H1 (cell line): ENCODE data around the gene ARL5A. TPM values are rescaled to one million over a fixed set of nuclear protein-coding genes. Genes with fewer than 3 reads are reported as not detected.

ENCODE experiments used
- CTCF ChIA-PET: fragments of 300-600 bp; sonication (Branson Sonifier 250); formaldehyde crosslinking; loops from one replicate; lab custom pipeline; 2021; ENCODE audit not compliant: partially characterized antibody; lab: Charles Lee
- POLR2A ChIA-PET: fragments of 300-600 bp; sonication (Branson Sonifier 250); formaldehyde crosslinking; loops from one replicate; lab custom pipeline; 2021; ENCODE audit warnings: inconsistent platforms; ENCODE audit not compliant: partially characterized antibody; lab: Charles Lee
- DNase-seq, 2 experiments: peaks; one replicate each; pipeline versions ENCODE4 v3.0.0 to v3.0.0-alpha.2; 2010 to 2022; ENCODE audit warnings: low spot score in 2 of 2, low read depth in 1 of 2, mixed read lengths in 1 of 2
- FAIRE-seq: peaks from 2 replicates; lab custom pipeline; 2011; peaks lifted over from hg19 to GRCh38; lab: Jason Lieb, UNC
- H2AFZ ChIP-seq: 2 replicates; pipeline ENCODE4 v1.8.1; 2012; ENCODE audit warnings: low read length, inconsistent platforms
- H2AK5ac ChIP-seq: 2 replicates; pipeline ENCODE4 v1.6.1; 2013; ENCODE audit warnings: low read depth, low read length
- H2BK120ac ChIP-seq: replicated peaks from 2 replicates; pipeline ENCODE3; 2013; ENCODE audit warnings: low read depth, low read length, inconsistent platforms
- H2BK12ac ChIP-seq: 2 replicates; pipeline ENCODE4 v1.6.1; 2013; ENCODE audit warnings: low read depth, low read length
- H2BK15ac ChIP-seq: 2 replicates; pipeline ENCODE4 v1.6.1; 2013; ENCODE audit warnings: low read length
- H2BK20ac ChIP-seq: 2 replicates; pipeline ENCODE4 v1.6.1; 2013; ENCODE audit warnings: low read length
- H2BK5ac ChIP-seq: 2 replicates; pipeline ENCODE4 v1.6.1; 2013; ENCODE audit warnings: low read depth, low read length
- H3K14ac ChIP-seq: 2 replicates; pipeline ENCODE4 v1.6.1; 2013; ENCODE audit warnings: inconsistent platforms; ENCODE audit not compliant: insufficient read length
- H3K18ac ChIP-seq: 2 replicates; pipeline ENCODE4 v1.6.1; 2013; ENCODE audit warnings: low read length; ENCODE audit errors: extremely low read depth
- H3K23ac ChIP-seq: 2 replicates; pipeline ENCODE4 v1.6.1; 2013; ENCODE audit warnings: inconsistent platforms; ENCODE audit not compliant: insufficient read length
- H3K23me2 ChIP-seq: 2 replicates; pipeline ENCODE4 v1.6.1; 2013; ENCODE audit warnings: low read depth, low read length
- H3K27ac ChIP-seq: 2 replicates; pipeline ENCODE4 v1.6.1; 2011; ENCODE audit warnings: low read depth, low read length, inconsistent platforms
- H3K27me3 ChIP-seq, 4 experiments: replicated peaks in 1 of 4; 1 replicate in 1 of 4; 2 replicates in 3 of 4; pipeline versions ENCODE4 v1.6.1 to v1.8.1; 2011 to 2013; ENCODE audit warnings: low read length in 3 of 4, mild to moderate bottlenecking in 3 of 4, inconsistent platforms in 2 of 4, mixed read lengths in 2 of 4, moderate library complexity in 1 of 4; ENCODE audit not compliant: control insufficient read depth in 3 of 4, insufficient read depth in 3 of 4; ENCODE audit errors: extremely low read depth in 1 of 4
- H3K36me3 ChIP-seq, 4 experiments: 2 replicates each; pipeline versions ENCODE4 v1.6.1 to v1.8.1; 2011 to 2013; ENCODE audit warnings: mild to moderate bottlenecking in 4 of 4, low read length in 3 of 4, moderate library complexity in 2 of 4, control low read depth in 1 of 4, inconsistent platforms in 1 of 4; ENCODE audit not compliant: insufficient read depth in 4 of 4, control insufficient read depth in 2 of 4
- H3K4ac ChIP-seq: replicated peaks from 2 replicates; pipeline ENCODE3; 2013; ENCODE audit warnings: low read length, low read depth, mixed read lengths, inconsistent platforms; ENCODE audit not compliant: insufficient read length
- H3K4me1 ChIP-seq, 4 experiments: replicated peaks in 1 of 4; 1 replicate in 1 of 4; 2 replicates in 3 of 4; pipeline versions ENCODE4 v1.6.1 to v1.8.1; 2011 to 2013; ENCODE audit warnings: low read length in 3 of 4, inconsistent platforms in 2 of 4, mixed read lengths in 1 of 4; ENCODE audit not compliant: insufficient read depth in 4 of 4, control insufficient read depth in 3 of 4
- H3K4me2 ChIP-seq, 2 experiments: 2 replicates each; pipeline versions ENCODE4 v1.6.1 to v1.8.1; 2011 to 2013; ENCODE audit warnings: low read depth in 2 of 2, low read length in 2 of 2, control low read depth in 1 of 2, inconsistent platforms in 1 of 2, mild to moderate bottlenecking in 1 of 2; ENCODE audit not compliant: insufficient read depth in 1 of 2
- H3K4me3 ChIP-seq, 4 experiments: fragments of 200-600, 300-600 bp in 1 of 4; sonication (generic), shearing (Covaris generic), sonication (Bioruptor Twin) in 1 of 4; 2 replicates each; pipeline versions ENCODE4 v1.5.1 to v1.8.1; 2011 to 2016; ENCODE audit warnings: low read length in 4 of 4, low read depth in 3 of 4, control low read depth in 2 of 4, inconsistent platforms in 2 of 4, mild to moderate bottlenecking in 2 of 4, mixed read lengths in 1 of 4, moderate library complexity in 1 of 4; ENCODE audit not compliant: insufficient read depth in 2 of 4; ENCODE audit errors: extremely low read depth in 1 of 4
- H3K56ac ChIP-seq: replicated peaks from 2 replicates; pipeline ENCODE3; 2013; ENCODE audit warnings: low read depth, mild to moderate bottlenecking, mixed read lengths, low read length, inconsistent platforms; ENCODE audit not compliant: insufficient read length
- H3K79me1 ChIP-seq: 2 replicates; pipeline ENCODE4 v1.6.1; 2013; ENCODE audit warnings: low read depth, low read length, control low read depth
- H3K79me2 ChIP-seq, 2 experiments: 2 replicates each; pipeline versions ENCODE4 v1.6.1 to v1.8.1; 2012 to 2013; ENCODE audit warnings: low read length in 2 of 2, mild to moderate bottlenecking in 2 of 2, inconsistent platforms in 1 of 2; ENCODE audit not compliant: insufficient read depth in 2 of 2, control insufficient read depth in 1 of 2
- H3K9ac ChIP-seq, 4 experiments: replicated peaks in 1 of 4; 1 replicate in 1 of 4; 2 replicates in 3 of 4; pipeline versions ENCODE4 v1.6.1 to v1.8.1; 2011 to 2013; ENCODE audit warnings: low read depth in 3 of 4, low read length in 3 of 4, control low read depth in 2 of 4, mild to moderate bottlenecking in 2 of 4, moderate library complexity in 2 of 4, inconsistent platforms in 1 of 4; ENCODE audit errors: extremely low read depth in 1 of 4
- H3K9me3 ChIP-seq, 2 experiments: 2 replicates each; pipeline versions ENCODE4 v1.6.1 to v1.8.1; 2012 to 2013; ENCODE audit warnings: mild to moderate bottlenecking in 2 of 2, moderate library complexity in 2 of 2, control low read depth in 1 of 2, inconsistent platforms in 1 of 2, low read depth in 1 of 2, low read length in 1 of 2, mixed read lengths in 1 of 2; ENCODE audit not compliant: insufficient read depth in 2 of 2
- H4K20me1 ChIP-seq, 2 experiments: replicated peaks in 1 of 2; 2 replicates each; pipeline versions ENCODE3 to v1.8.1; 2011 to 2013; ENCODE audit warnings: inconsistent platforms in 2 of 2, low read length in 2 of 2, mild to moderate bottlenecking in 1 of 2; ENCODE audit not compliant: insufficient read depth in 2 of 2, control insufficient read depth in 1 of 2
- H4K5ac ChIP-seq: 2 replicates; pipeline ENCODE4 v1.6.1; 2013; ENCODE audit warnings: low read length, low read depth, mixed read lengths, inconsistent platforms; ENCODE audit not compliant: insufficient read length
- H4K8ac ChIP-seq: 2 replicates; pipeline ENCODE4 v1.8.0; 2013; ENCODE audit warnings: mild to moderate bottlenecking, moderate library complexity, low read length, inconsistent platforms; ENCODE audit not compliant: insufficient read depth; ENCODE audit errors: extremely low read depth
- H4K91ac ChIP-seq: replicated peaks from 2 replicates; pipeline ENCODE3; 2013; ENCODE audit warnings: low read length, mixed read lengths, inconsistent platforms; ENCODE audit not compliant: insufficient read length
- CTCF ChIP-seq, 3 experiments: IDR thresholded peaks; 1 replicate in 2 of 3; 2 replicates in 1 of 3; pipeline versions ENCODE4 v1.5.1 to v1.6.1; 2011; ENCODE audit warnings: low read length in 3 of 3, mild to moderate bottlenecking in 3 of 3, inconsistent platforms in 2 of 3, low read depth in 1 of 3, moderate library complexity in 1 of 3; ENCODE audit not compliant: insufficient read depth in 1 of 3; ENCODE audit errors: control extremely low read depth in 1 of 3
- E2F6 ChIP-seq: IDR thresholded peaks from 2 replicates; pipeline ENCODE4 v1.6.1; 2012; ENCODE audit warnings: inconsistent platforms
- WGBS, 2 experiments: shearing (Covaris generic) in 1 of 2; methylation state at CpG; one replicate each; pipeline versions ENCODE4 v1.1.6 to v1.1.7; 2013 to 2015; ENCODE audit warnings: low lambda C conversion rate in 2 of 2, mixed read lengths in 2 of 2, inconsistent platforms in 1 of 2, low coverage in 1 of 2, missing lambda C conversion rate in 1 of 2; ENCODE audit not compliant: insufficient replicate concordance in 2 of 2, insufficient coverage in 1 of 2, insufficient read length in 1 of 2; ENCODE audit errors: extremely low coverage in 1 of 2, missing lambda C conversion rate in 1 of 2; 5-methylcytosine and 5-hydroxymethylcytosine counted together
- polyA plus RNA-seq, 7 experiments: library from polyadenylated mRNA; depleted of rRNA in 3 of 7; stranded (reverse) in 5 of 7; unstranded in 2 of 7; fragments of >200 nt in 5 of 7; fragments of 200-250 nt in 2 of 7; gene quantifications; 1 replicate in 5 of 7; 2 replicates in 1 of 7; 4 replicates in 1 of 7; pipeline versions ENCODE4 v1.2.1 to v1.2.3, GENCODE V29; 2011 to 2013; ENCODE audit warnings: missing spikeins in 2 of 7, mixed read lengths in 2 of 7
- total RNA-seq: library from RNA; stranded (reverse); fragmentation: NEBNext Ultra II Directional; extraction: Animal tissue kit (Norgen Biotek cat#: 25700); gene quantifications from 2 replicates; pipeline ENCODE4 v1.2.1, GENCODE V29; 2021

The ARL5A gene
- total and polyA plus RNA-seq, 2 of the 8 experiments (the other 6 are each of a cell fraction or from before 2014, with no cell fraction given): 12.6 to 86.3 TPM

GRCh38 chr2:151819920-151820319 is 8.3 kb downstream of the ARL5A start:
- ChIA-PET CTCF (interaction anchor here (0.6 to 0.8 kb wide), 4 partner anchors 11 to 195 kb away, joined by 3 to 4 read pairs (median 3); no protein-coding TSS in a partner anchor), POLR2A (no interaction called here)

More at GRCh38 chr2:151819920-151820319, 8.3 kb downstream of the ARL5A start:
- Histone ChIP-seq H4K91ac (no peak overlapping the region), H3K23me2 (no peaks in the 10 kb centered on the region), H3K4me1 (peaks cover 0 to 8% (median 7%) of the 10 kb centered on the region in 4 experiments; a peak in 3 of 7 replicates), H3K27me3 (no peaks in the 10 kb centered on the region), H2AFZ (no peak overlapping the region), H3K9ac (no peak overlapping the region), H2BK5ac (no peak overlapping the region), H4K20me1 (peaks cover 7 to 9% of the 10 kb centered on the region in 2 experiments), H3K9me3 (no peaks in the 10 kb centered on the region), H2BK15ac (no peak overlapping the region), H3K4me2 (no peak overlapping the region), H3K18ac (no peak overlapping the region), H3K4ac (no peak overlapping the region), H4K5ac (no peak overlapping the region), H2BK120ac (no peak overlapping the region), H3K4me3 (no peak overlapping the region), H3K79me1 (peaks cover 10% of the 10 kb centered on the region), H3K27ac (no peak overlapping the region), H4K8ac (no peak overlapping the region), H3K79me2 (peaks cover 22 to 95% of the 10 kb centered on the region in 2 experiments), H2BK20ac (no peak overlapping the region), H3K14ac (no peak overlapping the region), H3K23ac (no peak overlapping the region), H2AK5ac (no peak overlapping the region), H3K36me3 (peaks cover 0 to 6% (median 1%) of the 10 kb centered on the region in 4 experiments; a peak in 1 of 8 replicates), H3K56ac (no peak overlapping the region), H2BK12ac (no peak overlapping the region)
- WGBS, 2 experiments: 92% methylated on average over 2 of the region's 2 CpGs; no CpG with 5 or more reads in 1 of the 2 experiments
- no peak for FAIRE-seq
- no peak for TF ChIP-seq E2F6
- no peak for TF ChIP-seq CTCF (IDR thresholded peaks at IDR 0.05; ENCODE audit: control extremely low read depth in 1 of 3, insufficient read depth in 1 of 3, low read depth in 1 of 3, low read length in 3 of 3)
- no peak for DNase-seq
